HUDEP-2 (cell line): ENCODE data around the gene PSMA6.
"Not testable (repeated sequence)": the region's sequence is repeated elsewhere in the genome, so short reads cannot be mapped to it uniquely, and the experiment has no call there.

ENCODE experiments used
- DNase-seq, 76 experiments: peaks; one replicate each; lab custom pipeline; 2025; ENCODE audit not compliant: unreplicated experiment in 76 of 76; lab: John Stamatoyannopoulos, UW

PSMA6 gene

GRCh38 chr14:35317820-35318219 is 25.6 kb downstream of the PSMA6 start:
- DNase-seq: no peak

DNA sequence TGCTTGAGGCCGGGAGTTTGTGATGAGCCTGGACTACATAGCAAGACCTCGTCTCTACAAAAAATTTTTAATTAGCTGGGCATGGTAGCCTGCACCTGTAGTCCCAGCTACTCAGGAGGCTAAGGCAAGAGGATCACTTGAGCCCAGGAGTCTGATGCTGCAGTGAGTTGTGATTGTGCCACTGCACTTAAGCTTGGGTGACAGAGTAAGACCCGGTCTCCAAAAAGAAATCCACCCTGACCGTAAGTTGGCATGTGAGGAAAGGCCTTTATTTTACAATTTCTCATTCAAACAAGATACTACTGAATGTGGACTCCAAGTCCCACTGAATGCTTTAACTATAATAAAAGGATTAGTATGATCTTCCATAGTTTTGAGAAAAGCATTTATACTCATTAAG is 27.3 kb downstream of the PSMA6 start:
- no peak for DNase-seq

- no peak for DNase-seq
Measured at GRCh38 chr14:35320472-35320871, 28.3 kb downstream of the PSMA6 start.

GRCh38 chr14:35326375-35326774 is 34.2 kb downstream of the PSMA6 start:
- DNase-seq: no peak

GRCh38 chr14:35331605-35332516 is 39.7 kb downstream of the PSMA6 start:
- DNase-seq: no peak

DNA sequence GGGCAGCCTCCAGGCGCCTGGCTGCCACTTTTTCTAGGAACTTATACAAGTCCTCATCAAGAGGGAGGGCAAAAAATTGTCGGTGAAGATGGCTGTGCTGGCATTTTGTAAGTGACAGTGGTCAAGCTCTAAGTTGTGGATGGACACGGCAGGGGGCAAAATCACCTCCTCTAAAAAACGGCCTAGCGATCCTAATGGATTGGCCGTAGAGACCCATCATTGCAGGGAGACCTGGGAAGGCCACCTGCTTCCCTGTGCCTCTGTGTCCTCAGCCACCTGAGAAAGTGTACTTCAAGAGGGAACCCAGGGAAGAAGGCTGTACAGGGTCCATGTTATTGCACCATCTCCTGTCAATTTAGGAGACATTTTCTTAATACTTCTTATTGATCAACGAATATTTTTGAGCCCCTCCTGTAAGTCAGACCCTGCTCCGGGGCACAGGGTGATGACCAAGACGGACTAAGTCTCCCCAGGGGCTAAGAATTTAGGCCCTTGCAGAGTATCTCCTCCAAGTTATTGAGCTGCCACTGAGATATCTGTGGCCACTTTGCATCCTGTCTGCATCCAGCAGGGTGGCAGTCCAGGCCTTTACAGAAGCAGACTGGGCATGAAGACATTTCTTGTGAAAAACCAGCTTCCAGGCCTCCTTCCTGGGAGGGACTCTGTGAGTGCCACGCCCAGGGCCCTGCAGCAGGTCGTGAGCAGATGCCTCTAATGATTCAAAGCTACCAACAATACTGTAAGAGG is 40.5 kb downstream of the PSMA6 start:
- DNase-seq: peak in 20 of 76 experiments; percentile 4 to 33 (median 16)

DNA sequence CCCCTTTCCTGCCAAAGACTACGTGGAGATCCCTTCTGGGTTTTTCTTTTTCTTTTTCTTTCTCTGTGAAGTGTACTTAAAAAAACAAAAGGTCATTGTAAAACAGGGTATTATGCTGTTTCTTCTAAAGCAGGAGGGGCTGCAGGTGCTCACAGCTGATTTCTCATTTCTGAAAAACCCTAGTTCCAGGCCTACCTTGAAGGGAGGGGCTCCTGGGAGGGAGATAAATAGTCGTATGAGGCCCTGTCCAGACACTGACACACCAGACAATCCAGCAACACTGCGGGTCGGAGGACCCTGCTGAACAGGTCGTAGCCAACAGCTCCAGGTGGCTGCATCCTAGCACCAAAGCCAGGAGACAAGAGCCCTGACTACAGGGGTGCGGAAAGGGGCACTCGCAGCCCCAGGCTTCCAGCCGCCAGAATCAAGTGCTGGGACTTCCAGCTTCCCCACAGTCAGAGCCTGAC is 41.1 kb downstream of the PSMA6 start:
- no peak for DNase-seq

DNA sequence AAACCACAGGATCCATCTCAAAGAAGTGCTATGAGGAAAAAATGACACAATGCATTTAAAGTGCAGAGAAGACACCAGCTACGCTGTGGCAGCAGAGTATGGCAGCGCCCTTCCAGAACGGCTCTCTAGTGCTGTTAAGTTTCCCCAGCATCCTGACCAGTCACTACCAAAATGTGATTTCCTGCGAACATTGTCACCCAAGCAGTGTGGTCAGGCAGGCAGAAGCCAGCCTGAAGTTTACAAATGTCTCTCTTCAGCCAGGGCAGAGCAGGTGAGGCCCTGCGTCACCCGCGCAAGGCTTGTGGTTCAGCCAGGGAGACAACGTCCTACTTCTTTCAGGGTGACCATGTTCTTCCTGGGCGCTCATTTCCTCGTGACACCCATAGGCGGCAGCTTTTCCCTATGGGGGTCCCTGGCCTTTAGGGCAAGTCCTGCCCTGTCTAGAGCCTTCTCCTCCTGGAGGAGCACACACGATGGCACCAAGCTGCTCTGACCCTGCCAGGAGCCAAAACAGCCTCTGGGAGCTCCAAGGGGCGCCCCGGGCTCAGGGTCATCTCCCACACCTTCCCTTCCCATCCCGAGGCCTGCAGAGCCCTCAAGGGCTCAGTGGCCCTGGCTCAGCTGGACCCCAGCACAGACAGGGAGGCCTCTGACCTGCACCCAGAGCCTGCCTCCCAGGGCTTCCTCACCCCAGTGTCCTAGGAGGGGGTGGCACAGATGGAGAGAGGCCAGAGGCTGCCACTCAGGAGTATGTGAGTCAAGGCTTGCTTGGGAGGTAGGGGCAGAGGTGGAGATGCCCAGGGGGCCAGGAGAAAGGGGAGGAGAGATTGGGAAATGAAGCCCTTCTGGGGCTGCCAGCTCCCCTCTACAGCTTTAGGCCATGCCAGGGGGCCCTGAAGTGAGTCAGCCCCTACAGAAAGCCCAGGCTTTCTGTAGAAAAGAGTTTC is 41.9 kb downstream of the PSMA6 start:
- DNase-seq: no peak

DNA sequence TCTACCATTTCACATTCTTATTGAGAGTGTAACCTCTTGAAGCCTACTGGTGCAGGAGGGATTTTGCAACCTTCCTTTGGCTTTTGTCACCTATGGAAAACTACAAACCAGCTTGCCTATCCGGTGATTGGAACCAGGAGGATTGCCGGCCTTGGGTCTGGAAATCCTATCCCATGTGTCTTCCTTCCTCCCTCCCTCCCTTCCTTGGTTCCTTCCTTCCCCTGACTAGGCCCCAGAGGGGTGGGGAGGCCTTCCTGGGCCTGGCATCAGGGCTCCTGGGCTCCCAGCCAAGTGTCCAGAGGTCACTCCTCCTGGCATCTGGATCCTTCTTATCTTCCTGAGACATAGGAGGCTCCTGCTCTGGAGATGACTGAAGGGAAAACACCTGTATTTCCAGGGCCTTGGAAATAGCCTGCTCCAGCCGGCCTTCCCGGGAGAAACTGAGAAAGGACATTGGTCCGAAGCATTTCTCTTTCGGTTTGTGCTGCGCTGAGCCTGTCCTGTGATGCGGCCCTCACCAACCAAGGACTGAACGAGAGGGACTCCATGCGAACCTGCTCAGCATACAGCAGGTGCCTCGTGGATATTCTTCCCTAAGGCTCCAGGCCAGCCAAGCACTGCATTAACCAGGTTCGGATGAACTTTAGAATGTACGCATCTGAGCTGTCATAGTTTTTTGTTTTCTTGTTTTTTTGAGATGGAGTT is 43.4 kb downstream of the PSMA6 start:
- DNase-seq: no peak

GRCh38 chr14:35336171-35336493 is 44.0 kb downstream of the PSMA6 start:
- DNase-seq: not testable (repeated sequence)

- DNase-seq: peak in 72 of 76 experiments; percentile 6 to 85 (median 60)
Measured at GRCh38 chr14:35336494-35337268, 44.5 kb downstream of the PSMA6 start.

GRCh38 chr14:35337269-35338255 is 45.4 kb downstream of the PSMA6 start:
- DNase-seq: no peak

DNA sequence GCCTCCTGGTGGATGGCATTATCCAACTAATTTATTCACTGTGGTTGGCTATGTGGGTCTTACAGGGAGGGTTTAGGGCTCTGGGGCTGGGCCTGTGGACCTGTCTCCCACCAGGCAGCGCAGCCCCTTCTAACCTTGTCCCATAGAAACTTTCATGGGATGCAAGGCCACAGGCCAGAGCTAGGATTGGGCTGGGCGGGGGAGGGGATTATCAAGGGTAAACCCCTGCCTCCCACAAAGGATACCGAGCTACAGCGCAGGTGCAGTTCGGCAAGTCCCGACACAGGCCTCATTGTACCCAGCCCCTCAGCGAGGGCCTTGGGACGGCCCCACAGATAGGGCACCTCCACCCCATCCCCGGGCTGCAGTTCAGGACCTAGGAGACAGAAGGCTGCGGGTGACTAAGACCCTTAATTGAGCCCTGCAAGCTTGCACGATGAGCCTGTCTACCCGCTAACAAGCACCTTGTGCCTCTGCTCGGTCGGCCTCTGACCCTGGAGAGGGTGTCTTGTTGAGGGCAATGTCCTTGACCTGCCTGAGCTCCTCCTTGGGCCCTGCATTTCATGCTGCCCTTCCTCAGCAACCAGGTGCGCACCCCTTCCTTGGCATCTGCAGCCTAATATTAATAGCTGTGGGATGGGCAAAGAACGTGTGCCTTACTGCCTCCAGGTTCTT is 46.7 kb downstream of the PSMA6 start:
- DNase-seq: no peak

- no peak for DNase-seq
Measured at GRCh38 chr14:35339761-35340406, 47.7 kb downstream of the PSMA6 start.

DNA sequence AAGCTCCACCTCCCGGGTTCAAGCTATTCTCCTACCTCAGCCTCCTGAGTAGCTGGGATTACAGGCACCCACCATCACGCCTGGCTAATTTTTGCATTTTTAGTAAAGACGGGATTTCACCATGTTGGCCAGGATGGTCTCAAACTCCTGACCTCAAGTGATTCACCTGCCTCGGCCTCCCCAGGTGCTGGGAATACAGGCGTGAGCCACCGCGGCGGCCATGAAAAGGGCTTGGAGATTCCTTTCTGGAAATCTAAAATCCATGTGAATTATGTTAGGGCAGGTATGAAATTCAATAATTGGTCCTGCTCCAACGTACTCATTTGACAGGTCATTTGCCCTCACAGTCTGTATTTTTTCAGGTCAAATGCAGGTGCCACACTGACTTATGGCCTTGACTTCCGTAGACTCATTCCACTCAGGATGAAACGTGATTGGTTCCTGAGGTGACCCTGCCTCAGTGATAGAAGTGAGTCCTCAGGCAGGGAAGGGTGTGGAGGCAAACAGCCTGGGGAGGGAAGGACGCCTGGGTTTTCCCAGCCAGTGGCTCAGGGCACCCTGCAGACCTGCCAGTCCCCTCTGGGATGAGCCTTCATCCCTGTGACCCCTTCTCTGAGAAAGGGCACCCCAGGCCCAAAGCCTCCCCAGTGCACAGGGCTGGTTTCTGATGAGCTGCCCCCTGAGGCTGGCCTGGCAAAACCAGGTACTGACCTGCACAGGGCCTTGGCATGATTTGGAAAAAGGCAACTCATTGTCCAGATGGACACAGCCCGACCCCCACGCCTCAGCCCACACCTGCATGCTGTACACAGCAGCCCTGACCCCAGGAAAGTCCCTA is 48.7 kb downstream of the PSMA6 start:
- DNase-seq: no peak

DNA sequence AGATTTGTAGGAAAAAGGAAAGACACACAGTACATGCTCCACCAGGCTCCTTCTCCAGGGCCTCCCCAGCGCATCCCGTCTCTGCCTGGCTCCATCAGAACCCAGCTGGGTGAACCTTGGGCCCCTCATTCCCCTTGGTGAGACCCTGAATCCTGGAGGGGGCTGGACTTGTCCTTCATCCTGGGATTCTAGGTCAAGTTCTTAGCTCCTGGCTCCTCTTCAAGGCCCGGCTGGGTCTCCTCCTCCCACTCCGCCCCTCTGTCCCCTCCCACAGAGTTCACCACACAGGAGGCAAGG is 49.2 kb downstream of the PSMA6 start:
- DNase-seq: no peak
